22Rv1 (cell line): ENCODE data around the gene SLC49A3.

ENCODE experiments used
- H3K27ac ChIP-seq: fragments of 450-650 bp; 2 replicates; pipeline ENCODE4 v1.5.1; 2017
- CTCF ChIP-seq: fragments of 450-650 bp; IDR thresholded peaks from 2 replicates; pipeline ENCODE4 v1.5.1; 2017; ENCODE audit warnings: mild to moderate bottlenecking
- ZFX ChIP-seq: fragments of 450-650 bp; IDR thresholded peaks from 2 replicates; pipeline ENCODE4 v1.6.1; 2017; ENCODE audit warnings: antibody characterized with exemption, borderline replicate concordance

SLC49A3 gene

DNA sequence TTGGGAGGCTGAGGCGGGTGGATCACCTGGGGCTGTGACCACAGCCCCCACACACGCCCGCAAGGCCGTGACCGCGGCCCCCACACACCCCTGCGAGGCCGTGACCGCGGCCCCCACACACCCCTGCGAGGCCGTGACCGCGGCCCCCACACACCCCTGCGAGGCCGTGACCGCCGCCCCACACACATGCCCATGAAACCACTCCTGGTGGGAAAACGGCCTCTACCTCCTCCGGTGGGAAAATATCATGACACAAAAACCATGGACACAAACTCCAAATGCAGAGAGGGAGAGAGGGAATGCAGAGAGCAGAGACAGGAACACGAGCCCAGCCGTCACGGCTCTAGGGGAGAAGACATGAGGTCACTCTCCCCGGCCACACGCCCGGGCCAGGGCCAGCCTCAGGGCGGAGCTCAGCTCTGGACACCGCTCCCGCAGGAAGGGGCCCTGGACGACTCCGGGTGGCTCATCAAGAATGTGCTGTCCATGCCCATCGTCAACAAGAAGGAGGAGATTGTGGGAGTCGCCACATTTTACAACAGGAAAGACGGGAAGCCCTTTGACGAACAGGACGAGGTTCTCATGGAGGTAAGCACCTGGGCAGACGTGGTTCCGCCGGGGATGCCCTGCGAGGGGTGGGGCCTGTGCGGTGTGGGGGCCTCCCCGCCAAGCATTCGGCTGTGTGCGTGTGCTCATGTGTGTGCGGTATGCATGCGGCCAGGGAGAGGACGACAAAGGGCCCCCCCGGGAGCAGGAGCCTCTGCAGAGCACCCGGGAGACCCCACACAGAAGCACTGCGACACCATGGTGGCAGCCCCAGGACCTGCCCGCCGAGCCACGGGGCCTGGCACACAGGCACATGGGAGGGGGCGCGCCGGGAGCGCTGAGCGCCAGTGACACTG lies 32.3 kb downstream of the SLC49A3 start:
- no peak overlapping the region for H3K27ac ChIP-seq
- TF ChIP-seq ZFX: no peak
- TF ChIP-seq CTCF: no peak

- TF ChIP-seq CTCF (no peak), ZFX (no peak)
- no peak overlapping the region for H3K27ac ChIP-seq
These were observed 33.3 kb downstream of the SLC49A3 start for GRCh38 chr4:655464-656151.

GRCh38 chr4:654871-655463 lies 34.0 kb downstream of the SLC49A3 start:
- H3K27ac ChIP-seq: no peak overlapping the region
- TF ChIP-seq CTCF (no peak), ZFX (no peak)

DNA sequence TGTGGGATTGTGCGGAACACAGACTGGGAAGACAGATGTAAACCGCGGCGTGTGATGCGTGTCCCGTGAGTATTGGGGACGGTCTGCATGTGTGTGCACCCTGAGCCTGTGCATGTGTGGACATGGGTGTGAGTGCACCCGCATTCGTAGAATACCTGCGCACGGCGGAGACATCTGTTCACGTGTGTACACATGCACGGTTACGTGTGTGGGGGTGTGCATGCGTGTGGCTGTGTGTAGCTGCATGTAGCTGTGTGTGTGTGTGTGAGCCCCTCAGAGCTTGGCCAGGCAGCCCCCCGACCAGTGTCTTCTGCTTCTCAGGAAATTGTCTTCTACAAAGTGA lies 34.5 kb downstream of the SLC49A3 start:
- H3K27ac ChIP-seq: no peak overlapping the region
- TF ChIP-seq ZFX (no peak), CTCF (no peak)

GRCh38 chr4:653831-654502 lies 35.0 kb downstream of the SLC49A3 start:
- no peak overlapping the region for H3K27ac ChIP-seq
- TF ChIP-seq CTCF: no peak

DNA sequence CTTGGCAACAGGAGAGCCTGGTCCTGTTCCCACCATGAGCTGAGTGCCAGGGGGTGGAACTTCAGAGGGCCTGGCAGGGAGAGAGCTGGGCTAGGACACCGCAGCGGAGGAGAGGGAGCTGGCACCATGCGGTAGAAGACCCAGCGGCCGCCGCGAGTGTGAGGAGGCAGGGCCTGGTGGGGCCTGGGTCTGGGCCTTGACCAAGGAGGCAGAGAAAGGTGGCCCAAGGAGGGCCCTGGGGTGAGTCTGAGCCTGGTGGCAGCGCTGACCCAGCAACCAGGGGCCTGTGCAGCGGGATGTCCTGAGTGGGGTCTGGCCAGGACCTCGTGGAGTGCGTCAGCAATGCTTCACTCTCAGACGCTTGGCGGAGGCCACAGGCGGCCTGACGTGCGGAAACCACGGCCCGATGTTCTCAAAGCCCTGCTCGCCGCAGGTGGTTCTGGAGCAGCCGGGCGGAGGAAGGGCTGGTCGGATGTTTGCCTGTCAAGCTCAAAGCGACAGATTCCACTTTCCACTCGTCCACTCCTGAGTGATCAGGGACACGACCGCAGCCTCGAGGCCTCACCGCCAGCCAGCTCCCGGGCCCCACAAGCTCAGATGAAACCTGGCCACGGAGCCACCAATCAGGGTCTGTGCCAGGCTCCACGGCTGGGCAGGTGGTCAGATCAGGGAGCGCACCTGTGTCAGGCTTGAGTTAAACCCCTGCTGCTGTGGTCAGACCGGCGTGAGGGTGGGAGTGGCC lies 35.7 kb downstream of the SLC49A3 start:
- TF ChIP-seq ZFX: no peak
- TF ChIP-seq CTCF: no peak
- no peak overlapping the region for H3K27ac ChIP-seq
